Sigmoid colon (tissue), 7 donors: ENCODE results near the gene EPHB1. TPM values are rescaled to one million over a fixed set of nuclear protein-coding genes. Genes with fewer than 3 reads are reported as not detected.

ENCODE experiments used
- DNase-seq: peaks from one replicate; pipeline ENCODE4 v3.0.0-alpha.2; 2019
- H3K27ac ChIP-seq, 4 donors: fragments of 200-600 bp; sonication (generic); one replicate each; pipeline ENCODE4 v1.5.1; 2016 to 2019; ENCODE audit warnings: mild to moderate bottlenecking in 1 of 4
- H3K27me3 ChIP-seq, 3 donors: fragments of 200-600 bp; sonication (generic); one replicate each; pipeline ENCODE4 v1.5.1; 2019; ENCODE audit warnings: mild to moderate bottlenecking in 1 of 3
- H3K36me3 ChIP-seq, 4 donors: fragments of 200-600 bp; sonication (generic); one replicate each; pipeline ENCODE4 v1.5.1; 2016 to 2019
- H3K4me1 ChIP-seq, 4 donors: fragments of 200-600 bp; sonication (generic); one replicate each; pipeline ENCODE4 v1.5.1; 2017 to 2019
- H3K4me3 ChIP-seq, 4 donors: fragments of 200-600 bp; sonication (generic); one replicate each; pipeline ENCODE4 v1.5.1; 2017 to 2019; ENCODE audit warnings: mild to moderate bottlenecking in 2 of 4, moderate library complexity in 1 of 4
- H3K9me3 ChIP-seq, 4 donors: fragments of 200-600 bp in 3 of 4; sonication (generic) in 3 of 4; one replicate each; pipeline versions ENCODE4 v1.5.1 to v1.6.1; 2013 to 2019
- CTCF ChIP-seq, 4 experiments: fragments of 450-650 bp in 3 of 4; fragments of 200-600 bp in 1 of 4; IDR thresholded peaks; one replicate each; pipeline ENCODE4 v1.5.1; 2016 to 2019; ENCODE audit warnings: antibody characterized with exemption in 4 of 4, mild to moderate bottlenecking in 3 of 4, moderate library complexity in 2 of 4
- EP300 ChIP-seq, 4 donors: sonication (generic); formaldehyde crosslinking; IDR thresholded peaks; one replicate each; pipeline ENCODE4 v1.6.1; 2017; ENCODE audit warnings: antibody characterized with exemption in 4 of 4
- POLR2A ChIP-seq, 2 donors: fragments of 450-650 bp; IDR thresholded peaks; one replicate each; pipeline ENCODE4 v1.6.1; 2016; ENCODE audit warnings: antibody characterized with exemption in 2 of 2, mild to moderate bottlenecking in 2 of 2, moderate library complexity in 2 of 2
- POLR2AphosphoS5 ChIP-seq, 4 donors: sonication (generic); formaldehyde crosslinking; IDR thresholded peaks; one replicate each; pipeline ENCODE4 v1.6.1; 2017; ENCODE audit warnings: antibody characterized with exemption in 4 of 4
- WGBS, 2 donors: extraction: QIAGEN DNeasy Blood & Tissue Kit; methylation state at CpG; one replicate each; pipeline ENCODE4 v1.1.7; 2013; 5-methylcytosine and 5-hydroxymethylcytosine counted together
- intact Hi-C: fragments of 100-400 bp; cut with DNase I; formaldehyde crosslinking; loops from one replicate; pipeline ENCODE4 v1.15.1; 2023
- polyA plus RNA-seq, 3 donors: library from polyadenylated mRNA; stranded (reverse); fragments of 200-250 nt; gene quantifications; one replicate each; pipeline ENCODE4 v1.2.3, GENCODE V29; 2013
- total RNA-seq, 4 donors: library from RNA; depleted of rRNA; stranded (reverse); fragments of >200 nt; gene quantifications; one replicate each; pipeline ENCODE4 v1.1.0, GENCODE V29; 2016
- donor health status: healthy with polysubstance abuse.
- donor health status: Bipolar disorder and iron deficiency.
- donor health status: healthy.

EPHB1 gene
- total and polyA plus RNA-seq, 7 donors, result 0.29 to 17.3 (median 3.6) TPM; not detected in 2

- no peaks in the 10 kb centered on the region for H3K9me3 ChIP-seq
- TF ChIP-seq EP300 (IDR thresholded peaks at IDR 0.05) (no peak), POLR2AphosphoS5 (IDR thresholded peaks at IDR 0.05) (no peak), CTCF (IDR thresholded peaks at IDR 0.05) (no peak), POLR2A (IDR thresholded peaks at IDR 0.05) (no peak)
- DNase-seq, result no peak
- WGBS, 2 donors, result 78 to 82% methylated on average over 4 of the region's 4 CpGs
- no peak overlapping the region for H3K27ac ChIP-seq
- peaks cover 0 to 25% (median 0%) of the 10 kb centered on the region in 4 donors for H3K36me3 ChIP-seq
- no peak overlapping the region for H3K4me3 ChIP-seq
- H3K4me1 ChIP-seq, result no peaks in the 10 kb centered on the region
- H3K27me3 ChIP-seq, result no peaks in the 10 kb centered on the region
- intact Hi-C loops, result no loop called here
Observed at GRCh38 chr3:135166266-135166825, 371.3 kb downstream of the EPHB1 start.

GRCh38 chr3:135168822-135169221, 373.8 kb downstream of the EPHB1 start:
- no peak for DNase-seq
- H3K4me3 ChIP-seq, result no peak overlapping the region
- peaks cover 0 to 18% (median 0%) of the 10 kb centered on the region in 4 donors for H3K36me3 ChIP-seq
- no peaks in the 10 kb centered on the region for H3K9me3 ChIP-seq
- H3K27me3 ChIP-seq, result no peaks in the 10 kb centered on the region
- intact Hi-C loops, result no loop called here
- 79 to 89% methylated on average over 4 of the region's 4 CpGs for WGBS, 2 donors
- no peaks in the 10 kb centered on the region for H3K4me1 ChIP-seq
- no peak overlapping the region for H3K27ac ChIP-seq
- TF ChIP-seq CTCF (IDR thresholded peaks at IDR 0.05) (no peak), POLR2A (IDR thresholded peaks at IDR 0.05) (no peak), EP300 (IDR thresholded peaks at IDR 0.05) (no peak), POLR2AphosphoS5 (IDR thresholded peaks at IDR 0.05) (no peak)

- TF ChIP-seq EP300 (IDR thresholded peaks at IDR 0.05), result no peak
- no peak for TF ChIP-seq CTCF (IDR thresholded peaks at IDR 0.05)
- no peak for TF ChIP-seq POLR2AphosphoS5 (IDR thresholded peaks at IDR 0.05)
- H3K27me3 ChIP-seq, result no peaks in the 10 kb centered on the region
- H3K27ac ChIP-seq, result no peak overlapping the region
- 79 to 81% methylated on average over 2 of the region's 2 CpGs for WGBS, 2 donors
- H3K9me3 ChIP-seq, result no peaks in the 10 kb centered on the region
- peaks cover 0 to 18% (median 0%) of the 10 kb centered on the region in 4 donors for H3K36me3 ChIP-seq
- no peaks in the 10 kb centered on the region for H3K4me1 ChIP-seq
- no peak for DNase-seq
- intact Hi-C loops, result no loop called here
- H3K4me3 ChIP-seq, result no peak overlapping the region
Observed at GRCh38 chr3:135169651-135170050, 374.6 kb downstream of the EPHB1 start.

GRCh38 chr3:135170732-135171131, 375.7 kb downstream of the EPHB1 start:
- 24 to 48% methylated on average over 1 of the region's 1 CpG for WGBS, 2 donors
- Histone ChIP-seq H3K4me3 (no peak overlapping the region), H3K27me3 (no peaks in the 10 kb centered on the region), H3K9me3 (no peaks in the 10 kb centered on the region), H3K4me1 (no peaks in the 10 kb centered on the region), H3K27ac (no peak overlapping the region), H3K36me3 (peaks cover 0 to 18% (median 0%) of the 10 kb centered on the region in 4 donors)
- intact Hi-C loops, result no loop called here
- no peak for DNase-seq
- TF ChIP-seq CTCF (IDR thresholded peaks at IDR 0.05), result no peak
- no peak for TF ChIP-seq POLR2A (IDR thresholded peaks at IDR 0.05)
- TF ChIP-seq EP300 (IDR thresholded peaks at IDR 0.05), result no peak
- no peak for TF ChIP-seq POLR2AphosphoS5 (IDR thresholded peaks at IDR 0.05)
